HG03442 (cell line): ENCODE data around the gene CHD5.

Source experiments
- ATAC-seq: cut with Tn5 transposase; IDR thresholded peaks from one replicate; pipeline ENCODE4 v1.9.1; 2021; ENCODE audit warnings: mild to moderate bottlenecking, moderate library complexity; ENCODE audit not compliant: unreplicated experiment

CHD5 gene

GRCh38 chr1:6202256-6202655 is 22.1 kb upstream of the CHD5 start:
- no peak for ATAC-seq

- no peak for ATAC-seq
Observed at GRCh38 chr1:6200188-6200809, 20.2 kb upstream of the CHD5 start.

- peak; percentile 96 for ATAC-seq
Observed at GRCh38 chr1:6199298-6200187, 19.4 kb upstream of the CHD5 start, which contains the start of gene RPL22. Gene RPL22 (minus strand): TSS chr1:6199595. CDS start chr1:6199573, 22 bp downstream.

DNA sequence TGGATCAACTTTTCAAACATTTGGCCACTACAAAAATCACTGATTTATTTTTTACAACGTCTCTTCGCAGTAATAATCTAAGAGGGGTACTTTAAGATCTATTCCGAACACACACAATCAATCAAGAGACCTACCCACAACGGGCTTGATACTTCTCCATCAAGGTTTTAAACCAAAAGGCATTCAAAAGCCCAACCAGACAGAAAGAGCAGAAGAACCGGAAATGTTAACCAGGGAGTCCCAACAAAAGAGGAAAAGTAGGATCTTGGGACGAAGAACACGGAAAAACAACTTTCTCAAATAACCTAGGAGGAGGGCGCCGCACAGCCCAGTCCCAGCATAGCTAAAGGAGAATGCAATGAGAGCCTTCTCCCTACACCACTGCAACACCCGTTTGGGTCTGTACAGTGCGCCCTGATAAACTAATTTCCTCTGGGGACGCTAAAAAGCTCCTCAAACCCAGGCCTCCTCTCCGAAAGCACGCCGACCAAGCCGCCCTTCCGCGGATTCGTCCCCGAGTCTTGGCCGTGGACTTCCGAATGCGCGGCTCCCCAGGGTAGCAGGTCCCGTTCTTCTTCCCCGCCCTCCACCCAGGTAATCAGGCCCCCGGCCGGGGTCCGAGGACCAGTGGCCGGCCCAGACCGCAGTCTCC is 18.7 kb upstream of the CHD5 start:
- ATAC-seq, result no peak

- ATAC-seq, result no peak
Observed at GRCh38 chr1:6197746-6198427, 17.8 kb upstream of the CHD5 start.

- no peak for ATAC-seq
Observed at GRCh38 chr1:6191968-6192367, 11.8 kb upstream of the CHD5 start.

DNA sequence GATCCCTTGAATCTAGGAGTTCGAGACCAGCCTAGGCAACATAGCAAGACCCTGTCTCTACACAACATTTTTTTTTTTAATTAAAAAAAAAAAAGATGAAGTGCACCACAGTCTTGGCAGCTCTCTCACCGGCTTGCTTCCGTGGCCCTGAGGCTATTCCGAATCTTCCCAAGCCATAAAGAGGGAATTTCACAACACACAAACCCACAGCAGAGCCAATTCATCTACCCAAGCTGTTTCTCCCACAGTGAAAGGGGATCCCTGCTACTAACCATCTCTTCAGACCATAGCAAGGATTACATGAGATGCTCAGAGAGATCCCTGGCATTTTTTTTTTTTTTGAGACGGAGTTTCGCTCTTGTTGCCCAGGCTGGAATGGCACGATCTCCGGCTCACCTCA is 8.3 kb upstream of the CHD5 start:
- no peak for ATAC-seq

- ATAC-seq, result no peak
Observed at GRCh38 chr1:6185635-6186382, 5.7 kb upstream of the CHD5 start.

GRCh38 chr1:6185151-6185550 is 5.0 kb upstream of the CHD5 start:
- ATAC-seq, result no peak

GRCh38 chr1:6184083-6184783 is 4.1 kb upstream of the CHD5 start:
- no peak for ATAC-seq

- ATAC-seq, result no peak
Observed at GRCh38 chr1:6183520-6183989, 3.4 kb upstream of the CHD5 start.

- no peak for ATAC-seq
Observed at GRCh38 chr1:6181347-6181770, 1.2 kb upstream of the CHD5 start.

- ATAC-seq, result no peak
Observed at GRCh38 chr1:6180707-6181311, 688 bp upstream of the CHD5 start.

DNA sequence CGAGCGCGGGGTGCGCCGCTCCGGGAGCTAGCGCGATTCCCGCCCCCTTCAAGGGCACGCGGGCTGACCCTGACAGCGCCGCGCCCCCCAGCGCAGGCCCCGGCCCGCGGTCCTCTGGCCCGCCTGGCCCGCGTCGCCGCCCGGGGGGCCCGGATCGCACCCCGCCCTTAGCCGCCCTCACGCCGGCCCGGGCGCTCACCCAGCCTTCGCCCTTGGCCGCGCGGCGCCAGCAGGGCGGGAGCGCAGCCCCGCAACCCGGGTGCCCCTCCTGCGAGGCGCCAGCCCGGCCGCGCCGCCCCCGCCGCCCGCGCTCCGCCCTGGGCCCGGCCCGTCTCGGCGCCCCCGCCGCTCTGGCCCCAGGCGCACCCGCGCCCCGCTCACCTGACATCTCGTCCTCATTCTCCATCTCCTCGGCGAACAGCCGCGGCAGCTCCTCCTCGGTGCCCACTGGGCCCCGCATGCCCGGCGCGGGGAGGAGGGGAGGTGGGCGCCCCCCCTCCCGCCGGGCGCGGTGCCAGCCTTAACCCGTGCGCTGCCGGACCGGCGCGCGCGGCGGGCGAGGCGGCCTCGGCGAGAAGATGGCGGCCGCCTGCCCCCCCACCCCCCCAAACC is 451 bp downstream of the CHD5 start:
- no peak for ATAC-seq

GRCh38 chr1:6178751-6179563 is 1.2 kb downstream of the CHD5 start:
- ATAC-seq, result no peak

DNA sequence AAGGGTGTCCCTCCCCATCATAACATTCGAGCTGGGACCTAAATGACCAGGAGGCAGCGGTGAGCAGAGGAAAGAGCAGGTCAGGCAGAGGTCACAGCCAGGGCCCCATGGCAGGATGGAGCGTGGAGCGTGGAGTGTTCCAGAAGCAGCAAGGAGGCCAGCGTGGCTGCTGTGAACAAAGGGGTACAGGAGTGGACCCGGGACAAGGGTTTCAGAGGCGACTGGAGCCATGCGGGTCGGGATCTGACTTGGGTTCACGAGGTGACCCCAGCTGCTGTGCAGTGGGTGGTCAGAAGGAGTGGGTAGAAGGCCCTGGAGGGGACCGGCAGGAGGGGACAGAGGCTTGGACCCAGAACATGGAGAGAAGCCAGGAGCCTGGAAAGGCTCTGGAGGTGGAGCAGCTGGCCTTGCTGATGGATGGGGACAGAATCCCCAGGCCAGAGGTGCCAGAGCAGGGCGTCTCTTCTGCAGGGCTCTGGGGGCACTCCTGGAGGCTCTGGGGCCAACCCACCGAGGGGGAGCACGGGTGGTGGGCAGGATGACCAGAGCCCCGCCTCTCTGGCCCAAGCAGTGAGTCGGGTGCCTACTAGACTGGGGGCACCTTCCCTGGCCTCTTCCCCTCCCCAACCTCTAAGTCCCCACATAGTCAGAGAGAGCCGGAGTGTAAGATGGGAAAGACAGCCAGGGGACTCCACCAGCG is 2.3 kb downstream of the CHD5 start:
- ATAC-seq, result no peak

DNA sequence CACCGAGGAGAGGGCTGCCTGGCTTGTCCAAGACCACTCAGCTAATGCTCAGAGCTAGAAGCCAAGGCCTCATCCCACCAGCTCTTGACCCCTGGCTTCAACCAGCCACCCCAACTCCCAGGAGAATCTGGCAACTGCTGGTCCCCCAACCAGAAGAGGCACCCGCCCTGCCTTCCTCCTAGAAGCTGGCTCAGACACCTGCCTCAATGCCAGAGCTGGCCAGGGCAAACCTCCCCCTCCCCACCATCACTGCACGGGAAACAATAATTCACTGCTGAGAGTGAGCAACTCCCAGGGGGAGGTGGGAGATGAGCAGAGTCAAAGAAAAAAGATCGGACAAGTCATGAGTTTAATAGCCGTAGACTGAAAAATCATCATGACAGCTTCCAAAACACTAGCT is 3.3 kb downstream of the CHD5 start:
- no peak for ATAC-seq
